GM23338 (cell line): Measurements from ENCODE around the gene CUX1.

Experiments used
- CREB1 ChIP-seq: fragments of 250-450 bp; sonication (Bioruptor Pico); IDR thresholded peaks from 2 replicates; pipeline ENCODE4 v1.5.0; 2020; ENCODE audit warnings: low read depth, mild to moderate bottlenecking, moderate library complexity
- CTCF ChIP-seq, 2 experiments: fragments of 200-600 bp in 1 of 2; sonication (generic) in 1 of 2; conservative IDR thresholded peaks; 2 replicates each; pipeline versions ENCODE4 v1.5.1 to v1.6.1; 2016 to 2017; ENCODE audit warnings: antibody characterized with exemption in 2 of 2, low read depth in 2 of 2, mild to moderate bottlenecking in 2 of 2, moderate library complexity in 1 of 2
- EZH2 ChIP-seq: fragments of 200-600 bp; sonication (generic); IDR thresholded peaks from one replicate; pipeline ENCODE4 v1.8.0; 2017; ENCODE audit warnings: antibody characterized with exemption, mild to moderate bottlenecking, low read depth; ENCODE audit not compliant: unreplicated experiment
- EZH2phosphoT487 ChIP-seq: fragments of 200-600 bp; sonication (generic); IDR thresholded peaks from one replicate; pipeline ENCODE4 v1.8.1; 2018; ENCODE audit warnings: antibody characterized with exemption; ENCODE audit not compliant: unreplicated experiment
- JUNB ChIP-seq: IDR thresholded peaks from one replicate; pipeline ENCODE4 v1.6.1; 2016; ENCODE audit warnings: antibody characterized with exemption; ENCODE audit not compliant: unreplicated experiment
- POLR2AphosphoS5 ChIP-seq: IDR thresholded peaks from 2 replicates; pipeline ENCODE4 v1.6.1; 2016; ENCODE audit warnings: antibody characterized with exemption, low read depth
- REST ChIP-seq: IDR thresholded peaks from one replicate; pipeline ENCODE4 v1.6.1; 2018; ENCODE audit warnings: antibody characterized with exemption; ENCODE audit not compliant: unreplicated experiment
- ZNF331 ChIP-seq: fragments of 250-450 bp; sonication (Bioruptor Pico); IDR thresholded peaks from 2 replicates; pipeline ENCODE4 v1.5.0; 2020; ENCODE audit warnings: low read depth, mild to moderate bottlenecking, moderate library complexity

GRCh38 chr7:101996131-101996691 lies 178.8 kb downstream of the CUX1 start:
- peak in 1 of 2 experiments; percentile 38; a peak in 3 of 4 replicates for TF ChIP-seq CTCF (conservative IDR thresholded peaks at IDR 0.05; ENCODE audit: low read depth in 2 of 2)
- no peak for TF ChIP-seq EZH2phosphoT487
- TF ChIP-seq EZH2, result no peak
- no peak for TF ChIP-seq POLR2AphosphoS5
- TF ChIP-seq JUNB, result no peak
- TF ChIP-seq REST, result no peak
- no peak for TF ChIP-seq ZNF331 (CRISPR knock-in tag)
- TF ChIP-seq CREB1, result no peak
